Activated effector memory CD4-positive, alpha-beta T cell treated with anti-CD3 and anti-CD28 coated beads, Interleukin-2, amount 50 U/mL, for 16 hours (primary cell): ENCODE data around the gene ELOVL6.
"Not testable (repeated sequence)": the region's sequence is repeated elsewhere in the genome, so short reads cannot be mapped to it uniquely, and the experiment has no call there.

Source experiments
- DNase-seq: peaks from one replicate; pipeline ENCODE4 v3.0.0-alpha.2; 2020

Gene ELOVL6

DNA sequence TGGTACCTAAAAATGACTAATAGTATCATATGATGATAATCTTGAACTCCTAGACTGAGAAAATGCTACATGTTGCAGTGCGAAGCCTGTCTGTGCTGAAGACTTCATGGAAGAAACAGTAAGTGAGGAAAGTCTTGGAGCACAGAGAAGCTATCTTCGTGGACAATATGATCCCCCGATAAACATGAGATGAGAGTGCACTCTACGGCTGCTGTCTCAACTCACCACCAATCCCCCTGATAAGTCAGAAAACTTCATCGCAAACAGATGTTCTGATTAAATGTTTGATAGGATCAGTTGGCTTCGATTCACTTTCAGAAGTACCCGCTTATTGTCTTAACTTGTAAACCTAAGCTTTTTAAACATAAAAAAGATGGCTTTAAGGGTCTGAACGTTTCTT is 130.2 kb downstream of the ELOVL6 start:
- no peak for DNase-seq

GRCh38 chr4:110064934-110065333 is 133.5 kb downstream of the ELOVL6 start:
- no peak for DNase-seq

DNA sequence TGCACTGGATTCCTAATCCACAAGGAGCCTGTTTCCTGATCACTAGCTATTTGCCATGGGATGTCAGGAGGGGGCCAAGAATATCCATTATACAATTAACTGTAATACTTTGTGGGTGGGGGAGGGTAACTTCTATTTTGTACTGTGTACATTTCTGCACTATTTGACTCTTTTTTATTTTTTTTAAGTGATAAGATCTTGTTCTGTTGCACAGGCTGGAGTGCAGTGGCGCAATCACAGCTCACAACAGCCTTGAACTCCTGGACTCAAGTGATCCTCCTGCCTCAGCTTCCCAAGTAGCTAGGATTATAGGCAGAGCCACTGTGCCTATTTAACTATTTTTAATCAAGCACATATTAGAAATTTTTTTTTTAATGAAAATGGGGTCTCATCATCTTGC is 134.1 kb downstream of the ELOVL6 start:
- DNase-seq: no peak

GRCh38 chr4:110062166-110062565 is 136.2 kb downstream of the ELOVL6 start:
- DNase-seq: no peak

- DNase-seq: no peak
Observed at GRCh38 chr4:110061076-110061475, 137.3 kb downstream of the ELOVL6 start.

DNA sequence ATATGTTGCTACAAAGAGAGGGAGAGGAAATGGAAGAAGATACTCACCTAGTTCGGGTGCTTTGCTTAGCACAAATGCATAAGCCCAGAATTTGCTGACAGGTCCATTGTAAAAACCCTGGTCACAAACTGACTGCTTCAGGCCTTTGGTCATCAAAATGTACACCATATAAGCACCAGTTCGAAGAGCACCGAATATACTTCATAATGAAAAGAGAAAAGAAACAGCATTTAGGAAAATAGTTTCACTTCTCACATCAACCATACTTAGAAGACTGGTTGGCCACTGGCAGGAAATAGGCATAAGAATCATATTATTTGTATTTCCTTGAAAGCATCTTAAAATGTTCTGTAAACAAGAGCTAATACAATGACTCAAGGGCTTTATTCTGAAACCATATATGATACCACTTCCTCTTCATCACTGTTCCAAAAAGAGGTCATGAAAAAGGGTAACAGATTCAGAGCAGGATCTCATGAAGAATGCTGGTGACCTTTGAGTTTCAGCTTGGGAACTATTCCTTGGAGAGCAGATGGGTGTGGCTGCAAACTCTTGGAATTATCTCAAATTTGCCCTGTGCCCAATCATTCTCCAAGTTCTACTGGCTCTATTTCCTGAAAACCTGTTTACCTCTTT is 138.7 kb downstream of the ELOVL6 start:
- no peak for DNase-seq

GRCh38 chr4:110058677-110059076 is 139.7 kb downstream of the ELOVL6 start:
- DNase-seq: no peak

DNA sequence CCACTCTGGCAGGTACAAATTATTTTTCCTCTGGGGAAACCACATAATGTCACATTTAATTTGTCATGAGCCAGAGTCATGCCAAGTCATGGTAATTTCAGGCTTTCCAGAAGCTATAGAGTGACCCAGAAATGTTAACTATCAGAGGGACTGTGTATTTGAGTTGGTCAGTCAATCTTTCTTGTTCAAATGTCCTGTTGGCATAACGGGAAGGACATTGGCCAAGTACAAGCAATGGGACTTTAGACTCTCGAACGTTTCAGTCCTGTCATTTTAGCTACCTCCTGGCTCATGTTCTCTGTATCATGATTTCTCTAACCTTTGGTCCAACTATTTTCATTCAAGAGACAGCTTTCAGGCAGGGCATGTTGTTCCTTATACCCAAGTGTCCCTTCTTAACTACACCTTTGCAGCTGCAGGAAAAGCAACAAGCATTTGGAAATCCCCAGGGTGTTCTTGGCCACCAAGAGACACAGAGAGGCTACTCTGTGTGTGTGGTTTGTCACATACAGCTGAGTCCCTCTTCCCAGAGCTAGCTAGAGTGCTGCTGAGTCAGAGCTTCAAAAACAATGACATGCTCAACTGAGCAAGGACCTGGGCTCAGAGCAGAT is 143.2 kb downstream of the ELOVL6 start:
- no peak for DNase-seq

GRCh38 chr4:110049951-110050925 is 148.2 kb downstream of the ELOVL6 start:
- DNase-seq: peak; percentile 75

GRCh38 chr4:110046588-110047049 is 151.8 kb downstream of the ELOVL6 start:
- no peak for DNase-seq

- DNase-seq: no peak
Observed at GRCh38 chr4:110042545-110043517, 155.6 kb downstream of the ELOVL6 start.

GRCh38 chr4:110041735-110042134 is 156.7 kb downstream of the ELOVL6 start:
- DNase-seq: no peak

DNA sequence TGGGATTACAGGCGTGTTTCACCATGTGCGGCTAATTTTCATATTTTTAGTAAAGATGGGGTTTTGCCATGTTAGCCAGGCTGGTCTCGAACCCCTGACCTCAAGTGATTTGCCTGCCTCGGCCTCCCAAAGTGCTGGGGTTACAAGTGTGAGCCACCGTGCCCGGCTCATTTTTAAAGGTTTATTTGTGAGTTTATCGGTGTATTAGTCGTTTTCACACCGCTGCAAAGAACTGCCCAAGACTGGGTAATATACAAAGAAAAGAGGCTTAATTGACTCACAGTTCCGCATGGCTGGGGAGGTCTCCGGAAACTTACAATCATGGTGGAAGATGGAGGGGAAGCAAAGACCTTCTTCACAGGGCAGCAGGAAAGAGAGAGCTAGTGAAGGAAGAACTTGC is 159.3 kb downstream of the ELOVL6 start:
- not testable (repeated sequence) for DNase-seq

GRCh38 chr4:110034026-110034393 is 164.4 kb downstream of the ELOVL6 start:
- DNase-seq: no peak

GRCh38 chr4:110033355-110034025 is 164.9 kb downstream of the ELOVL6 start:
- DNase-seq: no peak

- no peak for DNase-seq
Observed at GRCh38 chr4:110032603-110033002, 165.8 kb downstream of the ELOVL6 start.

DNA sequence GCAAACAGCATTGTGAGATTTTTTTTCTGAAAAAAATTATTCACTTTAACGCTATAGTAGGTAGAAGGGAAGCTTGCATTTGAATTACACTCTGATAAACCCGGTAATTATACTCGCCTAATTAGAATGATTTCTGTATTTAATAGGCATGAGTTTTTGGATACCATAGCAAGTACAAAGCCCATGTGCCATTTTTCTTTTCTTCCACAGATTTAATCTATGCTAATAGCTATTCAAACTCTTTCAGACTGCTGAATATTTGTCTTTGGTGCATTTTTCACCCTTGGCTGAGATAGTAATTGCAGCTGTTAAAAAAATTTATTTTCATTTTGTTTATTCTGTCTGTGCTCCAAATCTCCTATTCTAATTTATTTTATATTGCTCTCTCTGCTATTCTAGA is 172.7 kb downstream of the ELOVL6 start:
- DNase-seq: no peak

GRCh38 chr4:110025056-110025455 is 173.4 kb downstream of the ELOVL6 start:
- DNase-seq: no peak

DNA sequence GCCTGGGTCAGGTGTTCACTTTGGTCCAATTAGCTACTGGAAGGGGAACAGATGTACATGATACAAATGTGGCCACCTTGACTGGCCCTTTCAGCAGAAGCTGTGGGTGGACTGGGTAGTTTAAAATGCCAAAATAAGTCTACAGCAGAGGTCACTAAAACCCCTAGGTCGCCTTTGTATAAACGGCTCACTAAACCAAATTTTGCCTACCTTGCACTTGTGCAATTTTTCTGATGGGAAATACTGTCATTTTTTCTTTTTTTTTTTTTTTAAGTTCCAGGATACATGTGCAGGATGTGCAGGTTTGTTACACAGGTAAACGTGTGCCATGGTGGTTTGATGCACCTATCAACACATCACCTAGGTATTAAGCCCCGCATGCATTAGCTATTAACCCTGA is 176.0 kb downstream of the ELOVL6 start:
- DNase-seq: no peak

DNA sequence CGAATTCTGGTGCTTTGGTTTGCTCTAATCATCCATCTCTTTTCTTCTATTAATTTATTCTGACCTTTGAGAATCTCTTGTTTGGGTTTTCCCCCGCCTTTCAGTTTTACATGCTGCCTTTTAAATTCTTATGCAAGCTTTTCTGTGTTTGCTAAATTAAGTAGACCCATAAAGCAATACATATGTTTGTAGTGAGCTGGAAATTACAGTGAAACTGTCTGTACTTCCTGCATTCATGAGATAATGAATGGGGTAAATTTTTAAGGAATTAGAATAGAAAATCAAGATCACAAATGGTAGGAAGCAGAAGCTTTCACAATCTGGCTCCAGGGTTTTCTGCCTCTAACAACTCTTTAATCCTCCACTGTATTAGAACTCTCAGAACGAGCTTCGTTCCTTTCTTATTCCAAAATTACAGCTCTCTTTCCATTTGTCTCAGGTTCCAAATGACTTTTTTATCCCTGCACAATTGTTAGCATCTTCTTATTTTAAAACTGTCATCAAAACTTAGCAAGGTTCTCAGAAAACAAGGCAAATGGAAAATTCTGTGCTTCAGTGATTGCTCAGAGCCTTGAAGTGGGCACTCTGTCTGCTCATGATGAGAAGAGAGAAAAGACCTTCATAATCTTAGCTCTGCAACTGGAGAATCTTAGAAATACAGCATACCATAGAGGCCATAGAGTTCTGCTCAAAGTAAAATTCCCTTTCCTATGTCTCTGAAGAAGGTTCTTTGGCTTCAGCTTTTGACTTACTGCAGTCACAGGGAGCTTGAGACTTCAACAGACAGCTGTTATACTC is 177.6 kb downstream of the ELOVL6 start:
- DNase-seq: no peak

DNA sequence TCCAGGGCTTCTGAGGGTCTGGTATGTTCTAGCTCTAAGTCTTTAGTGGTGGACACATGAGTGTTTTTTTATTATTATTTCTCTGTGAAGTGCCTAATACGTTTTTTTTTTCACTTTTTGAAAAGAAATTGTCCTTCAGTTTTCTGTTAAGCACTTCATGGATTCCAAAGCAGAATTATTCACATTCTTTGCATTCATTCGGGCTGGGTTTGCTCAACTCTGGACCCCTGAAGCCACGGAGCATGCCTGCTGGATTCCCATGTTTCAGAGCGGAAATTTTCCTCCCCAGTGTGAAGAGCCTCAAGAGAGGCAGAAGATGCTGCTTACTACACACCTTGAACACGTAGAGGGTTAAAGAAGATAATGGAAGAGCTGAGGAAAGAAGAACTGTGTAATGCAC is 178.3 kb downstream of the ELOVL6 start:
- DNase-seq: no peak
